ENCODE measurements around the gene FSTL3.

- TF ChIP-seq, protein P1, sequence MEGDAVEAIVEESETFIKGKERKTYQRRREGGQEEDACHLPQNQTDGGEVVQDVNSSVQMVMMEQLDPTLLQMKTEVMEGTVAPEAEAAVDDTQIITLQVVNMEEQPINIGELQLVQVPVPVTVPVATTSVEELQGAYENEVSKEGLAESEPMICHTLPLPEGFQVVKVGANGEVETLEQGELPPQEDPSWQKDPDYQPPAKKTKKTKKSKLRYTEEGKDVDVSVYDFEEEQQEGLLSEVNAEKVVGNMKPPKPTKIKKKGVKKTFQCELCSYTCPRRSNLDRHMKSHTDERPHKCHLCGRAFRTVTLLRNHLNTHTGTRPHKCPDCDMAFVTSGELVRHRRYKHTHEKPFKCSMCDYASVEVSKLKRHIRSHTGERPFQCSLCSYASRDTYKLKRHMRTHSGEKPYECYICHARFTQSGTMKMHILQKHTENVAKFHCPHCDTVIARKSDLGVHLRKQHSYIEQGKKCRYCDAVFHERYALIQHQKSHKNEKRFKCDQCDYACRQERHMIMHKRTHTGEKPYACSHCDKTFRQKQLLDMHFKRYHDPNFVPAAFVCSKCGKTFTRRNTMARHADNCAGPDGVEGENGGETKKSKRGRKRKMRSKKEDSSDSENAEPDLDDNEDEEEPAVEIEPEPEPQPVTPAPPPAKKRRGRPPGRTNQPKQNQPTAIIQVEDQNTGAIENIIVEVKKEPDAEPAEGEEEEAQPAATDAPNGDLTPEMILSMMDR (IDR thresholded peaks at IDR 0.05) = no peak
- TF ChIP-seq POLR2A (IDR thresholded peaks at IDR 0.05) = no peak
Observed at GRCh38 chr19:663682-664117, 12.5 kb upstream of the FSTL3 start.
